Stimulated activated naive CD8-positive, alpha-beta T cell treated with anti-CD3 and anti-CD28 coated beads, Interleukin-15, Interleukin-2, amounts not matched to agents 100 U/mL and 50 U/mL, for 24 hours (primary cell): ENCODE results near the gene CD1E.
"Not testable (repeated sequence)": the region's sequence is repeated elsewhere in the genome, so short reads cannot be mapped to it uniquely, and the experiment has no call there.

ENCODE experiments used
- ATAC-seq: fragments of 150-1000 bp; cut with Tn5 transposase; one replicate; pipeline ENCODE4 v1.10.0; 2021
- DNase-seq: peaks from one replicate; pipeline ENCODE4 v3.0.0; 2021

The CD1E gene

DNA sequence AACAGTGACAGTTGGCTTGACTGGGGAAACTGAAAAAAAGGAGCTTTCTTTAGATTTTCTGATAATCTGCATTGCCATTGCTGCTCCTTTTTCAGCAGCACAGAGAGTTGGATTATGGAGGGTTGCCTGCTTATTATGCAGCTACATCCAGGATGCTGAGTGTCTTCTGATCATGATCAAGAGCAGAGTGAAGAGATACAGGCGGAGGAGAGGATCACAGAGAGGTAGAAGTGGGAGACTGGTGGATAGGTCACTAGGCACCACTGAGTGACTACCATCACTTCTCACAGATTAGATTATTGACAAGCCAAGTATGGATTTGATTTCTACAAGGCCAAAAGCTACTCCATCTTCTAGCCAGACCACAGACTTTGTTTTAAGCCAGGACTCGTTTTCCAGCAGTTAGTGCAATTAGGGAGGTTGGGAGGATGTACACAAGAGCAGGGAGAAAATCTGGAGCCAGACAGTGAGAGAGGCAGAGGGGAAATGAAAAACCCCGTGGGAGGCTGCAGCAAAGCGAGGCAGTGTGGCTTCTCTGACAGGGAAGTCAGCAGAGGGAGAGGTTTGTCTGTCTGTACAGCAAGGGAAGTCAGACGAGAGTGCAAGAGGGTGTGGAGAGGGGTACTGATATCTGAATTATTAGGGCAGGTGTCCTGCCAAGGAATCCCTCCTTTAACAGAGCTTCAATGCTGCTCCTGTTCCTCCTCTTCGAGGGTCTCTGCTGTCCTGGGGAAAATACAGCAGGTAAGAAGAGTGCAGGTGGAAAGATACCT, at the start of gene CD1E:
TSS of gene CD1E (plus strand) at position 592 of the 773 bp plus-strand sequence. CDS start at position 687, 95 bp downstream.
- DNase-seq (no peak), ATAC-seq (no peak)

DNA sequence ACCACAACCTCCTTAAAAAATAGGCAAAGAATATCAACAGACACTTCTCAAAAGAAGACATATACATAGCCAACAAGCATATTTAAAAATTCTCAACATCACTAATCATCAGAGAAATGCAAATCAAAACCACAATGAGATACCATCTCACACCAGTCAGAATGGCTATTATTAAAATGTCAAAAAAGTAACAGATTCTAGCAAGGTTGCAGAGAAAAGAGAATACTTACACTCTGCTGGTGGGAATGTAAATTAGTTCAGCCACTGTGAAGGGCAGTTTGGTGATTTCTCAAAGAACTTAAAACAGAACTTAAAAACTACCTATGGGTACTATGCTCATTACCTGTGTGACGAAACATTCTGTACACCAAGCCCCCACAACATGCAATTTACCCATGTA, 43.1 kb upstream of the CD1E start:
- no peak for ATAC-seq
- DNase-seq: no peak

DNA sequence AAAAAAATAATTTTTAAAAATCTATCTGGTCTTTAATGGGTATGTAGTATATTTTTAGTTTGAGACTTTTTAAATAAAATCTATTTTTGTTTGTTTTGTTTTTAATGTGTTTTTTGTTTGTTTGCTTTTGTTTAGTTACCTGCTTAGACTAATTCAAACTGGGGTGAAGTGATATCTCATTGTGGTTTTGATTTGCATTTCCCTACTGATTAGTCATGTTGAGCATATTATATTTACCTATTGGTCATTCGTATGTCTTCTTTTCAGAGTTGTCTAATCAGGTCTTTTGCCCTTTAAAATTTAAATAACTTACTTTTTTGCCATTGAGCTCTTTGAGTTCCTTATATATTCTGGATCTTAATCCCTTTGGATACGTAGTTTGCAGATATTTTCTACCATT, 42.6 kb upstream of the CD1E start:
- ATAC-seq (no peak), DNase-seq (no peak)

DNA sequence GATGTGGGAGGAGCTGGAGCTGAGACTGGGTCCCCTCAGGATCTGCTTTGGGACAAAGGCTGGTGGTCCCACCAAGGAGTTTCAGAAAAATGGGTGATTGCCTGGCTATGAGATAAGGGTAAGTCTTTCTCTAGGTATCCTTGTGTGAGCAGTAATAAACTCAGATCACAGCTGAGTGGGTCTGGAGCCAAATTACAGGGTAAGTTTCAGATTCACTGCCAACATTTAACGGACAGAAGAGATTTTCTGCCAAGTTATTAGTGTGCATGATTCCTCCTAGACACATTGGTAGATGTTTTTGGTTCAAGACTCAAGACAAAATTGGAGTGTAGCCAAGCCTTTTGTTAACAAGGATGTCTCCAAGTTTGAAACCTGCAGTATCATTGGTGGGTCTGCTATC, 29.8 kb upstream of the CD1E start:
- no peak for ATAC-seq
- no peak for DNase-seq

DNA sequence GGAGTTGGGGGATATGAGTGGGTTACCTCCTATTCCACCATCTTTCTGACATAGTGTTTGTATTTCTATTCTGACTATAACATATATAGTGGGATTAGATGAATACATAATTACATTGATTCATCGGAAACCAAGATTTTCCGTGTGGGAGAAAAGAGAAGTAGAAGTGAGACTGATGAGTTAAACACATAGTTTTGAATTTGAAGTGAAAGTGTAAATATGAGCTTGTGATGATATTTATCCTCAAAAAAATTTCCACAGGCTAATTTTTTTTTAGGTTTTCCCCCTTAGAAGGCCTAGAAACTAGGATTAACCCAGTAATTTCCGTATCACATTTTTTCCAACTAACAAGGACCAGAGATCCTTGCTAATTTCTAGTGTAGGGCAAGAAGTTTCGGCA, 29.3 kb upstream of the CD1E start:
- DNase-seq: no peak
- ATAC-seq: no peak

DNA sequence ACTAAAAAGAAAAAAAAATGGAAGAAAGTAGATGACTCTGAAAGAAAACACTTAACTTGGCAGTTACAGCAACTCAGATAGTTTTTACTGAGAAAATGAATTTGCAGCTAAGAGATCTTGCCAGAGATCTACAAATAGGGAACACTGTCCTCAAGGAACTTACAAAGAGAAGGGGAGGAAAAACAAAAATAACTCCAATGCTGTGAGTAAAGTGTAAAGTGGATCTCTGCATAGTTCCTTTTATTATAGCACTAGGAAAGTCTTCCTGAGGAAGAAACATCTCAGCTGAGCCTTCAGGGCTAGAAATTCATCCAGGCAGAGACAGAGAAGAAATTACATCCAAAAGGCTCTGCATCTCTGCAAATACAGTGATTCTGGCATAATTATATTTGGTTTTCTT, 26.2 kb upstream of the CD1E start:
- no peak for DNase-seq
- no peak for ATAC-seq

DNA sequence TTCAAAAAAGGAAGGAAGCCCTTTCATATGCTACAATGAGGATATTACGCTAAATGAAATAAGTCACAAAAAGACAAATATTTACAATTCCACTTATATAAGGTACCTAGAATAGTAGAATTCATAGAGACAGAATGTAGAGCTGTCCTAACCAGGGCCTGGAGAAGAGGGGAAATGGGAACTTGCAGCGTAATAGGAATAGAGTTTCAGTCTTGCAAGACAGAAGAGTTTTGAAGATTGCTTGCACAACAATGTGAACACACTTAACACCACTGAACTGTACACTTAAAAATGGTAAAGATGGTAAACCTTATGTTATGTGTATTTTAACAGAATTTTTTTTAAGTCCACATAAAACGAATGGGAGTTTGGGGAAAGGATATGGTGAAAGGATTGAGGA, 25.3 kb upstream of the CD1E start:
- ATAC-seq (no peak), DNase-seq (no peak)

DNA sequence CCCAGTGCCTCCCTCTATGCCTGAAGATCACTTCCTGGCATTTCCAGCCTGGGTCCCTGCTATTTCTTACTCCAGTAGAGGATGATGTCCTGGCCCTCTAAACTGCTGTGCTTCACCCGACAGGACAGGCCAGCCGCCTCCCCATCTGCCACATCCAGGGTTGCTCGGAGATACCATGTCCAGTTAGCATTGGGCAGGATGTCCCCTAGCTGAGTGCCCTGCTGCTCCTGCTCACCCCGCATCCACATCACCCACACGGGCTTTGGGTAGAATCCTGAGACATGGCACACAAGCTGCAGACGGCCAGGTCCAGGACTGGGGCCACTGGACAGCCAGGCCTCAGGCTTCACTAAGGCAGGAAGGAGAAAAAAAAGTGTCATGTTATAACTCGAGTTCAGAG, 24.4 kb upstream of the CD1E start:
- ATAC-seq (no peak), DNase-seq (no peak)

DNA sequence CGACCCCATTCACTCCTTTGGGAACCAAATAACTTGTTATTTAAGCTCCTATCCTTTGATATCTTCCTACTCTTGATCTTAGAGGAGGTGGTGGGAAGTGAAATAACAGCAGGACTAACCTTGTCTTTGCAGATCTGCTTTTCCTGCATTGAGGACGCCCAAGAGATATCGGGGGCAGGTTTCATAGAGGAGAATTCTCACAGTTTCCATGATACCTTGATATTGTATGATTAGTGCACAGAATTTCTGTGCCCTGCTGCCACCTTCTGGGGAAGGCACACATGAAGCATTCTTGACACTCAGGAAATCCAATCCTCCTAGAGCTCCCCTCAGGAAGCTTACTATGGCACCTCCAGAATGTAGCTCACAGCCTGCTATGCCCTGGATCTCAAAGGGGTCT, 24.0 kb upstream of the CD1E start:
- DNase-seq (peak; percentile 16), ATAC-seq (peak; percentile 49)

DNA sequence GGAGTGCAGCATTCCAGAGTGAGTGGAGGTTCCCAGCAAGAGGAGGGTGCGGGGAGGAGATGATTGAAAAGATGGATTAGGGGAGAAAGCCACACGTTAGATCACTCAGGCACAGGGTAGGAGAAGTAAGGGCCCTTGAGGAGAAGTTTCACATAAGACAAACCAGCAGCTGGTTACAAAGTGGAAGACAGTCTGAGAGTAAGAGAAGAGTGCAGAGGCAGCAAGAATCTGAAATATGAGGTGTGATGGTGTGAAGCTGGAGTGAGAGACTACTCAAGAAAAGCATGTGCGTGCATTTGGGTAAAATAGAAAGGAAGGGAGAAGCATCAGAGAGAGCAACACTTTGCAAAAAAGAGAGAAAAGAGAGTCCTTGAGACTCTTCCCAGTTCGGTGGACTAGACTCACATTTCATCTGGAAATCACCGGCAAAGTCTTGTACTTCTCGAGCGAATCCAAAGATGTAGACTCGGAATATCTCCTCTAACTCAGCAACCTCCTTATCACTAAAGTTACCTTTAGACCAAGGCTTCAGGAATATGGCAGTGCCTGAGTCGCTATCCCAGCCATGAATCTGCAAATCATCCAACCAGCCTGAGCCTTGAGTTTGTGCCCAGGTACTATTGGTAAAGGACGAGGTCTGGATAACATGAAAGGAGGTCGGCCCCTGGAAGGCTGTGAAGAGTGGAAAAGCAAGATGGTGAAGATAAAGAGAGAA, 23.1 kb upstream of the CD1E start:
- ATAC-seq (no peak), DNase-seq (no peak)

DNA sequence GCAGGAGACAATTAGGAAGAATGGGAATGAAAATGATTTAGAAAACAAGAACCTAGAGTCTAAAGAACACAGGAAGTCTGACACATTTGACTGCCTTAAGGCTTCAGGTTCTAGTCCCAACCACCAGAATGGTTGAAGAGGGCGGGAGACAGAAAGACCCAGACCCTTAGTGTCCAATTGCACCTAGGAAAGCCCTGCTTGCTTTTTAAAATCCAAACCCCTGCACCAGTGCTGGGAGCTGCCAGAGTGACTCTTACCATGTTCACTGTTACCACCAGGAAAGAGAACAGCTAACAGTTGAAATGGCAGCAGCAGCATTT, 22.6 kb upstream of the CD1E start:
- DNase-seq (no peak), ATAC-seq (no peak)

DNA sequence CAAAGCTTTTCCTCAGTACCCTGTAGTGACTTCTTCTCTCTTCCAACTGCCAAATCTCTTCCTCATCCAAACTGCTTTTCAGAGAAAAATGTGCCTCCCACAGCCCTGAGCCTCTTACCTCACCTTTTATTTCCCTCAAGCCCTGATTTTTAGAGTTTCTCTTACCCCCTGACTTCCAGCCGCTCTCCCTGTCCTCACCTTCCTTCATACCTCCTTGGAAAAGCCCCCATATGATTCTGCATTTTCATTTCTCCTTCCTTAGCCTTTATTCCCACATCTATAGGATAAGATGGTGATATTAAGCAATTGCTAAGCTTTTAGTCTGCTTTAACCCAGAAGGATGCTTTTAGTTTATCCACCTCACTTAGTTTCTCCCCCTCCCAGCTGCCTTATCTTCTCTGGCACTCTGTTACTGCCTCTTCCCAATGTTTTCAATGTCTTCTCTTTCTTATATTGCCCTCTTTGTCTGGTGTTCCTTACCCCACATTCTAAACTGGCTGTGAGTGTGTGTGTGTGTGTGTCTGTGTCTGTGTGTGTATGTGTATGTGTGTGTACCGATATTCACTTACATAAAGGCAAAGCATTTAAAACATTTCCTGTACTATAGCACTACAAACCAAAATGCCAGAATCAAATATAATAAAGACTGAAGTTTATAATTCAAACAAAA, 22.1 kb upstream of the CD1E start, which contains the start of gene CD1B:
TSS of gene CD1B (minus strand) at position 51 of the 670 bp plus-strand sequence. CDS start 108 bp downstream, outside the sequence.
- ATAC-seq (no peak), DNase-seq (no peak)

DNA sequence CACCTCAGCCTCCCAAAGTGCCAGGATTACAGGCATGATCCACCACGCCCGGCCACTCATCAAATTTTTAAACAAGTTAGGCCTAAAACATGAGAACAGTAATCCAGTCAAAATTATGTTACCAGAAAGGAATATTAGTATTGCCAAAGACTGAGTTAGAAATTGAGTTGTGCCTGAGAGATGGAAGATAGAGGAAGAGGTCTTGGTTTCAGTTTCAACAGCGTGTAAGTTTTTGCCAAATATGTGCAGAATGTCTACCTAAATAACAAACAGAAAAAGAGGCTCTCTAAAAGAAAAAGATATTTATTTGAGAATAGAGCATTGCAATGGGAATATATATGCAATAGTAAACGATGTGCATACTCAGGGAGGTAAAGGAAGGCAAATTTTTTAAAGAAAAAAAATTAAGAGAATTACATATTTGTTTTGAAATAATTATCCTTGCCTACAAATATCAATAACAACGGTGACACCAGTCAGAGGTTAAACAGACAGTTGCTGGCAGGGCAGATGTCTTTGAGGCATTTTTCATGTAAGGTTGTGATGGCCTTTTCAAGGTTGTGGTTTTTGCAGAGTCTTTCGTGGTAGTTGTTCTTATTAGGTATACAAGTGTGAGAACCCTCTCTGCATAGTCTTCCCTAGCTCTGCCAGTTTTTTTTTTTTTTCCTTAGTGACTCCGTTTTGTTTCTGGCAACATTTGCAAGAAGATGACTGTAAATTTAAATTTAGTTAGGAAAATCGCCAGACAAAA, 20.1 kb upstream of the CD1E start:
- DNase-seq: no peak
- no peak for ATAC-seq

DNA sequence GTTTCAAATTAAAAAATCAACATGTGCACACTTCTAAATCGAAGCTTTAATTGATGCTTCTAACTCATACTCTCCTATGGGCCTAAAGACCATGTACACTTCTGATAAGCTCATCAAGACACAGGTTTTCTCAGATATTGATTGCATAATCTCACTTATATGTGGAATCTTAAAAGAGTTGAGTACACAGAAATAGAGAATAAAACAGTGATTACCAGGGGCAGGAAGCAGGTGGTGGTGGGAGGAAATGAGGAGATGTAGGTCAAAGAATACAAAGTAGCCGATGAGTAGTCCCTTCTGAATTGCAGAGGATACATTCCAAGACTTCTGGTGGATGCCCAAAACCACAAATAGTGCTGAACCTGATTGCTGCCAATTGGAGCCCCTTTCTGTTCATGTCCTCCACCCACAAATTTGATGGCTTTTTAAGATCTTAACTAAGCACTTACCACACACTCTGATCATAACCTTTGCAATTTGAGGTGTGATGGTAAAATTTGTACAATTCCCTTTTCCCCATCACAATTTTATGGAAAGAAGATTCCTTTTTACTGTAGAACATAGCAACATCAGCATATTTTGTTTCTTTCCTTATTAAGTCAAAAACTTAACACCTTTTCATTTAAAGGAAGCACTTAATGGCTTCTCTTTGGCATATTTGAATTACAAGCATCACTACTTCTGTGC, 19.0 kb upstream of the CD1E start:
- DNase-seq (no peak), ATAC-seq (no peak)

DNA sequence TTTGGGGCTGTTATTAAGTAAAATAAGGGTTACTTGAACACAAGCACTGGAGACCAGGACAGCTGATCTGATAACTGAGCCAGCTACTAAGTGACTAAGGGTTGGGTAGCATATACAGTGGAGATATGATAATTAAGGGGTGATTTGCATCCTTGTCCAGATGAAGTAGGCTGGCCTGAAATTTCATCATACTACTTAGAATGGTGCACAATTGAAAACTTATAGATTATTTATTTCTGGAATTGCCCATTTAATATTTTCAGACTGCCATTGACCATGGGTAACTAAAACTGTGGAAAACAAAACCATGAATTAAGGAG, 18.5 kb upstream of the CD1E start:
- ATAC-seq (no peak), DNase-seq (no peak)

DNA sequence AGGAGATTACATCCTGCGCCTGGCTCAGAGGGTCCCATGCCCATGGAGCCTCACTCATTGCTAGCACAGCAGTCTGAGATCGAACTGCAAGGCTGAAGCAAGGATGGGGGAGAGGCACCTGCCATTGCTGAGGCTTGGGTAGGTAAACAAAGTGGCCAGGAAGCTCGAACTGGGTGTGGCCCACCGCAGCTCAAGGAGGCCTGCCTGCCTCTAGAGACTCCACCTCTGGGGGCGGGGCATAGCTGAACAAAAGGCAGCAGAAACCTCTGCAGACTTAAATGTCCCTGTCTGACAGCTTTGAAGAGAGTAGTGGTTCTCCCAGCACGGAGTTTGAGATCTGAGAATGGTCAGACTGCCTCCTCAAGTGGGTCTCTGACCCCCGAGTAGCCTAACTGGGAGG, 17.3 kb upstream of the CD1E start:
- not testable (repeated sequence) for ATAC-seq, DNase-seq

DNA sequence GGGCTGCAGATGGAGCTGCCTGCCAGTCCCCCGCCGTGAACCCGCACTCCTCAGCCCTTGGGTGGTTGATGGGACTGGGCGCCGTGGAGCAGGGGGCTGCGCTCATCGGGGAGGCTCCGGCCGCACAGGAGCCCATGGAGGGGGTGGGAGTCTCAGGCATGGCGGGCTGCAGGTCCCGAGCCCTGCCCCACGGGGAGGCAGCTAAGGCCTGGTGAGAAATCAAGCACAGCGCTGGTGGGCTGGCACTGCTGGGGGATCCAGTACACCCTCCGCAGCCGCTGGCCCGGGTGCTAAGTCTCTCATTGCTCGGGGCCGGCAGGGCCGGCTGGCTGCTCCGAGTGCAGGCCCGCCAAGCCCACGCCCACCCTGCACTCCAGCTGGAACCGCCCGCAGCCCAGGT, 4.7 kb upstream of the CD1E start:
- ATAC-seq, DNase-seq: not testable (repeated sequence)

DNA sequence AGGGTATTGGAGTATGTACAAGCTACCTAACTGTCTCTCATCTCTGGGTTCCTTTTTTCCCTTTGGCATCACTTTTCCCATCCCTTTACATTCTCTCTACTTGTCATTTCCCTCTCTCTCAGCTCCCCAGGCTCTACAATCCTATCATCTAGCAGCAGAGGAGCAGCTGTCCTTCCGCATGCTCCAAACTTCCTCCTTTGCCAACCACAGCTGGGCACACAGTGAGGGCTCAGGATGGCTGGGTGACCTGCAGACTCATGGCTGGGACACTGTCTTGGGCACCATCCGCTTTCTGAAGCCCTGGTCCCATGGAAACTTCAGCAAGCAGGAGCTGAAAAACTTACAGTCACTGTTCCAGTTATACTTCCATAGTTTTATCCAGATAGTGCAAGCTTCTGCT, 561 bp downstream of the CD1E start:
- no peak for DNase-seq
- no peak for ATAC-seq

DNA sequence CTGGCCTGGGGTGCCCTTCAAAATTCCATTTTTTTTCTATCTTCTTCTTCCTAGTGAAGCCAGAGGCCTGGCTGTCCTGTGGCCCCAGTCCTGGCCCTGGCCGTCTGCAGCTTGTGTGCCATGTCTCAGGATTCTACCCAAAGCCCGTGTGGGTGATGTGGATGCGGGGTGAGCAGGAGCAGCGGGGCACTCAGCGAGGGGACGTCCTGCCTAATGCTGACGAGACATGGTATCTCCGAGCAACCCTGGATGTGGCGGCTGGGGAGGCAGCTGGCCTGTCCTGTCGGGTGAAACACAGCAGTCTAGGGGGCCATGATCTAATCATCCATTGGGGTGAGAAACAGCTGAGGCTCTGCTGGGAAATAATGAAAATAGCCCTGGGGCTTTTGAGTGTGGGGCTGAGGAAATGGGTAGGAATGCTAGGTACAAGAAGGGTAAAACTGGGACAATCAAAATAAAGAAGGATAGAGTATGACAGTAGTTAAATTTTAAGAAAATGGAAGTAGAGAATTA, 2.1 kb downstream of the CD1E start:
- ATAC-seq (peak; percentile 3), DNase-seq (no peak)

DNA sequence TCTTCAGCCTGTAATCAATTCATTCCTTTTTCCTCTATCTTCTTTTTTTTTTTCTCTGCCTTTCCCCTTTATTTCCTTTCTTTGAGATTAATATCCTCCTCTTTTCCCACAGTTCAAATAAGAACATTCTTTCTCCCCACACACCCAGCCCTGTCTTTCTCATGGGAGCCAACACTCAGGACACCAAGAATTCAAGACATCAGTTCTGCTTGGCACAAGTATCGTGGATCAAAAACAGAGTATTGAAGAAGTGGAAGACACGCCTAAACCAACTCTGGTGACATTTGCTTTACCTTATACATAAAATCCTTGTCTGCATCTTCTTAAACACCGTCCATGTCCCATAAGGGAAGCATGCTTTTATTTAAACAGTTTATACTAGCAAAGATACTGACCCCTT, 2.9 kb downstream of the CD1E start:
- no peak for DNase-seq
- ATAC-seq: no peak

DNA sequence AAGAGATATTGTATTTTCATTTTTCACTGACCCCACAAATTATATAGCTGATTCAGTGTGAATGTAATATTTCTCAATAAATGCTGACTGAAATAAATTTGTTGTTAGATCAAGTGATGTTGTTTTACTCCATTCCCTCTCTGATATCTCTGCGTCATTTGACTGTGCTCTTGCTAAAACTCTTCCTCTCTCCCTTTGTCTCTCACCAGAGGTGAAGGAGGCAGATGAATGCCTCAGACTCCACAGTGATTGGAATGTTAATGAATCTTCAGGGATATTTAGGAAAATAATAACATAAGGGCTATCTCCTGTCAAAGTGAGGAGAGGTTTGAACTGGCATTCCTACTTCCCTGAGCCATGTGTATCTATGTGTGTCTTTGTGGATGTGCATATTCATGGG, 3.7 kb downstream of the CD1E start:
- DNase-seq (no peak), ATAC-seq (no peak)

DNA sequence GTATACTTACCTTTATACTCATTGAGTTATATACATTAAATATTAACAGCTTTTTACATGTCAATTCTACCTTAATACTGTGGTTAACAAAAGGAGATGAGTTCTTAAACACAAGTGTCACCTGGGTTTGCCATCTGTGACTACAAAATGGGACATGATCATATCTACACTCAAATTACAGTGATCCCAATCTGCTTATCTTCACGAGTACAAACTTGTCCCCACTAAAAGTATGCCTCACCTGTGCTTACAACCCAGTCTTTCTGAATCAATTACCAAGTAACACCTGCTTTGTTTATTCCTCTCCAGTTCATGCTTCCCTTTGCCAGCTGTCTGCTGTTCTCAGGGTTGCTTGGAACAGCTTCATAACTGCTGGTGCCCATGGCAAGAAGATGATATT, 8.8 kb downstream of the CD1E start:
- no peak for ATAC-seq

More for the DNA sequence above, 8.8 kb downstream of the CD1E start:
- DNase-seq: no peak
